Gastrocnemius medialis (tissue), 4 donors: ENCODE data around the gene DNAH2.

Source experiments
- POLR2A ChIP-seq, 2 donors: fragments of 450-650 bp; IDR thresholded peaks; one replicate each; pipeline ENCODE4 v1.6.1; 2017; ENCODE audit warnings: antibody characterized with exemption in 2 of 2, mild to moderate bottlenecking in 2 of 2, moderate library complexity in 2 of 2
- TF ChIP-seq, protein P1 (sequence below), 5 experiments: fragments of 450-650 bp in 3 of 5; fragments of 200-600 bp in 2 of 5; sonication (generic) in 2 of 5; IDR thresholded peaks in 4 of 5; conservative IDR thresholded peaks in 1 of 5; 1 replicate in 4 of 5; 2 replicates in 1 of 5; pipeline ENCODE4 v1.5.1; 2016 to 2019; ENCODE audit warnings: antibody characterized with exemption in 5 of 5, mild to moderate bottlenecking in 3 of 5, moderate library complexity in 3 of 5

DNA sequence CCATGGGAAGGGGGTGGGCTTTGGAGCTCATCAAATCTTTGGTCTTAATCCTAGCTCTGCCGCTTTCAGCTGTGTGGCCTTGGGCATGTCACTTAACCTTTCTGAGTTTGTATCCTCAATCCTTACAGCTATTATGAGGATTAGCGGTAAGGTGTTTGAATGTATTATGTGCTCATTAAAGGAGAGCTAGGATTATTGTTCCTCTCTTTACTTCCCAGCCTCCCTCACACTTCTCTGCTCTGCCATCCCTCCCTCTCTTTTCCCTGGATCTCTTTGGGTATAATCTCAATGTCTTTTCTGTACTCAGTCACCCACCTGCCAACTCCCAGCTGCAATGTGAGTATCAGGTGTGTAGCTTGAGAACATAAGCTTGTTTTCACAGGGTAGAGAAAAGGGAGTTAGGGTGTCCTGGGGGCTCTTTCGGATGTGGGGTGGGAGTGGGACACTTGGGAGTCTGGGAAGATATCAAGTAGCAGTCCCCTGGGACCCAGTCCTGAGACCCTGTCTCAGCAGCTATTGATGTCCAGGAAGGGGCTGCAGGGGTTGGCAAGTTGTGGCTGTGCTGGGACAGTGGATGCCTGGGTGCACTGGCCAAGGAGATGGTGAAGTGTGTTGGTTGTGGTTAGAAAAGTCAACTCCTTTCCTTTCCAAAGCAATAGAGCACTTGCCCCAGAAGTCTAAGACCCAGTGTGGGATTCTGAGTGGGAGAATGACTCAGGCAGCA is 10.8 kb upstream of the DNAH2 start:
- TF ChIP-seq, protein P1, sequence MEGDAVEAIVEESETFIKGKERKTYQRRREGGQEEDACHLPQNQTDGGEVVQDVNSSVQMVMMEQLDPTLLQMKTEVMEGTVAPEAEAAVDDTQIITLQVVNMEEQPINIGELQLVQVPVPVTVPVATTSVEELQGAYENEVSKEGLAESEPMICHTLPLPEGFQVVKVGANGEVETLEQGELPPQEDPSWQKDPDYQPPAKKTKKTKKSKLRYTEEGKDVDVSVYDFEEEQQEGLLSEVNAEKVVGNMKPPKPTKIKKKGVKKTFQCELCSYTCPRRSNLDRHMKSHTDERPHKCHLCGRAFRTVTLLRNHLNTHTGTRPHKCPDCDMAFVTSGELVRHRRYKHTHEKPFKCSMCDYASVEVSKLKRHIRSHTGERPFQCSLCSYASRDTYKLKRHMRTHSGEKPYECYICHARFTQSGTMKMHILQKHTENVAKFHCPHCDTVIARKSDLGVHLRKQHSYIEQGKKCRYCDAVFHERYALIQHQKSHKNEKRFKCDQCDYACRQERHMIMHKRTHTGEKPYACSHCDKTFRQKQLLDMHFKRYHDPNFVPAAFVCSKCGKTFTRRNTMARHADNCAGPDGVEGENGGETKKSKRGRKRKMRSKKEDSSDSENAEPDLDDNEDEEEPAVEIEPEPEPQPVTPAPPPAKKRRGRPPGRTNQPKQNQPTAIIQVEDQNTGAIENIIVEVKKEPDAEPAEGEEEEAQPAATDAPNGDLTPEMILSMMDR (IDR thresholded peaks at IDR 0.05 in 4 of 5, conservative IDR thresholded peaks at IDR 0.05 in 1 of 5): no peak
- TF ChIP-seq POLR2A (IDR thresholded peaks at IDR 0.05): no peak
